GM12873 (cell line): Measurements from ENCODE around the gene KRT7.

ENCODE experiments used
- TF ChIP-seq, protein P1 (sequence below): IDR thresholded peaks from 2 replicates; pipeline ENCODE4 v1.5.1; 2012; ENCODE audit warnings: low read depth, mild to moderate bottlenecking, moderate library complexity, low read length, control low read depth; ENCODE audit not compliant: insufficient read depth; ENCODE audit errors: missing control alignments

Gene KRT7

GRCh38 chr12:52232674-52233461 is at the start of gene KRT7:
Gene KRT7 (plus strand): TSS chr12:52233243. CDS start chr12:52233297, 54 bp downstream.
- TF ChIP-seq, protein P1, sequence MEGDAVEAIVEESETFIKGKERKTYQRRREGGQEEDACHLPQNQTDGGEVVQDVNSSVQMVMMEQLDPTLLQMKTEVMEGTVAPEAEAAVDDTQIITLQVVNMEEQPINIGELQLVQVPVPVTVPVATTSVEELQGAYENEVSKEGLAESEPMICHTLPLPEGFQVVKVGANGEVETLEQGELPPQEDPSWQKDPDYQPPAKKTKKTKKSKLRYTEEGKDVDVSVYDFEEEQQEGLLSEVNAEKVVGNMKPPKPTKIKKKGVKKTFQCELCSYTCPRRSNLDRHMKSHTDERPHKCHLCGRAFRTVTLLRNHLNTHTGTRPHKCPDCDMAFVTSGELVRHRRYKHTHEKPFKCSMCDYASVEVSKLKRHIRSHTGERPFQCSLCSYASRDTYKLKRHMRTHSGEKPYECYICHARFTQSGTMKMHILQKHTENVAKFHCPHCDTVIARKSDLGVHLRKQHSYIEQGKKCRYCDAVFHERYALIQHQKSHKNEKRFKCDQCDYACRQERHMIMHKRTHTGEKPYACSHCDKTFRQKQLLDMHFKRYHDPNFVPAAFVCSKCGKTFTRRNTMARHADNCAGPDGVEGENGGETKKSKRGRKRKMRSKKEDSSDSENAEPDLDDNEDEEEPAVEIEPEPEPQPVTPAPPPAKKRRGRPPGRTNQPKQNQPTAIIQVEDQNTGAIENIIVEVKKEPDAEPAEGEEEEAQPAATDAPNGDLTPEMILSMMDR: no peak

DNA sequence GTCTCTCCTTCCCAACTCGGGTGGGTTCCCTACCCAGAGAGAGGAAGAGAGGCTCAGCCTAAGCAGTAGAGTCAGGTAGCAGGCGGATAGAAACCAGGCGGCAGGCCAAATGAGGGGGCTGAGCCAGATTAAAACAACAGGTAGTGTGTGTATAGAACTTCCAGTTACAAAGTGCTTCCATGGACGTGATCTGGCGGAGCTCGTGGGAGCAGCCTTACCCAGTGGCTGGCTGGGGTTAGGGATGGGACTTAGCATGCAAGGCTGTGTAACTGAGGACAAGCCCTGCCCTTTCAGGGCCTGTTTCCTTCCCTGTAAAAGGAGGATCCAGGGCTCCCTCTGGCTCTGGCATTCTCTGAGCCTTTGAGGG is 49.5 kb upstream of the KRT7 start:
- TF ChIP-seq, protein P1: no peak

GRCh38 chr12:52183971-52184370 is 49.1 kb upstream of the KRT7 start:
- TF ChIP-seq, protein P1: no peak

DNA sequence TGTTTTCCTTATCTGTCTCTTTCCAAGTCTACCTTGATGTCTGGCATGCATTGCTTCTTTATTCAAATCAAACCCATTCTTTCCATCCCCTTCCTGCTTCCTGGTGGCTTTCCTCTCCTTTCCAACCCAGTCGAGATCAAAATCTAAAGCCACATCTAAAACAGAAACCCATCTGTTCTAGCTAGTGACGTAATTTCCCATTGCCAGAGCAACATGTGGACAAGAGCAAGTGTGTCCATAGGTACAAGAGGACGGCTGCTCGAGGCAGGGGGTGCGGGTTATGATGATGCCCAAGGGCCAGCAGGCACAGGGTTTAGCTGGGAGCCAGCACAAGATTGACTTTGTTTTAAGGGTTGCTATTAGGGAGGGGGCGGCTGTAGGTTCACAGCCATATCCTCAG is 48.2 kb upstream of the KRT7 start:
- TF ChIP-seq, protein P1: no peak

DNA sequence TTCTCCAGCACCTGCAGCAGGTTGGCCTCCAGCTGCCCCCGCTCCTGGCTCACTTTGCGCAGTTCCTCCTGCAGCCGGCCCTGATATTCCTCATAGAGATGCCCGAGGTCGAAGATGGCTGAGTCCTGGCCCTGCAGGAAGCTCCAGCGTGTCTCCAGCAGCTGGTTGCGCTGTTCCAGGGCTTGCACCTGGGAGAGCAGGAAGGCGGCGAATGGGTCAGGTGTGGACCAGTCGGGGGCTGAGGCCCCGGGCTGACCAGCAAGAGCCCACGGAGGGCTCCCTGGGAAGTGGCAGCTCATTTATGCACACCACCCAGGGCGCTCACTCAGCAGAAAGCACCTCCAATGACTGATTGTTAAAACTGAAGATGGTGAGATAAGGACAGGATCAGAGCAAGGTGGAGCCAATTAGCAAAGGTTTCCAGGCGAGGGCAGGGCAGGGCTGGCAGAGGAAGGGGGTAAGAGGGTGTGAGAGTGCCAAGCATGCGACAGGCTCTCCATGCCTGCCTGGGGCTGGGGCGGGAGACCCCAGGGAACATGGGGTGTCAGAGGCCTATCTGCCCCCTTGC is 47.6 kb upstream of the KRT7 start:
- TF ChIP-seq, protein P1: no peak

DNA sequence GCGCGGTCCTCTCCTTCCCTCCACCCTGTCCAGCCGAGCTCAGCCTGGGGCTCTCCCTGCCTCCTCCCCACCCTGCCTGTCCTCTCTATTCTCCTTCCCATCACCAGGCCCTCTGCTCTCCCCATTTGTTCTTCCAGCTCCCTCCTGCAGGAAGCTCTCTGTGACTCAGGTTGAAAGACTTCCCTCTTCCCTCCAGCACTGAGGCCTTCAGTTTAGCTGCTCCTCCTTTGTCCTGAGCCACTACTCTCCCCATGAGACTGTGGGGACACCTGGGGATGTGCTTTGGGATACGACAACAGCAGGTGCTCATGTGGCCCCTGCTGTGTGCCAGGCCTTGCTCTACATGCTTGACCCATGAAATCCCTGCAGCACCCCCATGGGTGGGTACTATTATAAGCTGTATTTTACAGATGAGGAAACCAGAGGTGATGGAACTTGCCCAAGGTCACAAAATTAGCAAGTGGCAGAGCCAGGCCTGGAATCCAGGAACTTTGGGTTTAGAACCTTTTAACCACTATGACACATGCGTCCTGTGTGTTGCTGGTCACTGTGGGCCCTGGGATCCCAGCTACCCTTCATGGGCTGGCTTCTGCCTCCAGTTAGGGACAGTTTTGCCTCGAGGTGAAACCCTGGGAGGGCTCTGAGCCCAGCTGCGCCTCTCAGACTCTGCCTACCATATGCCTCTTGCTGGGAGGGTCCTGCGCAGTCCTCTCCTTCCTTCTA is 46.8 kb upstream of the KRT7 start:
- TF ChIP-seq, protein P1: no peak

GRCh38 chr12:52187206-52187605 is 45.8 kb upstream of the KRT7 start:
- TF ChIP-seq, protein P1: no peak
